Neural cell (in vitro differentiated cells): ENCODE data around the gene CKAP4. TPM values are rescaled to one million over a fixed set of nuclear protein-coding genes. Genes with fewer than 3 reads are reported as not detected.

Experiments
- H2AFZ ChIP-seq: fragments of 200-600, 300-800 bp; sonication (generic), shearing (Covaris generic); 2 replicates; pipeline ENCODE4 v1.6.0; 2014; ENCODE audit warnings: low read depth, mild to moderate bottlenecking, antibody characterized with exemption, low read length, moderate library complexity
- H3F3A ChIP-seq: fragments of 200-600 bp; shearing (Covaris generic); 2 replicates; pipeline ENCODE4 v1.6.1; 2016; ENCODE audit warnings: mild to moderate bottlenecking, moderate library complexity, mixed read lengths, antibody characterized with exemption, low read length; ENCODE audit not compliant: insufficient read depth, poor library complexity, severe bottlenecking
- H3K27ac ChIP-seq: fragments of 200-600, 300-800 bp; sonication (generic), shearing (Covaris generic); 2 replicates; pipeline ENCODE4 v1.5.1; 2014; ENCODE audit warnings: mild to moderate bottlenecking, low read length, moderate library complexity
- H3K27me3 ChIP-seq: fragments of 300-800, 200-600 bp; sonication (generic), shearing (Covaris generic); 2 replicates; pipeline ENCODE4 v1.6.0; 2014; ENCODE audit warnings: mild to moderate bottlenecking, low read depth, low read length, moderate library complexity; ENCODE audit not compliant: insufficient read depth
- H3K36me3 ChIP-seq: fragments of 300-800, 200-600 bp; sonication (generic), shearing (Covaris generic); 2 replicates; pipeline ENCODE4 v1.5.1; 2014; ENCODE audit warnings: mild to moderate bottlenecking, antibody characterized with exemption, low read length, moderate library complexity; ENCODE audit not compliant: insufficient read depth
- H3K4me2 ChIP-seq: fragments of 300-800, 200-600 bp; sonication (generic), shearing (Covaris generic); 2 replicates; pipeline ENCODE4 v1.6.0; 2014; ENCODE audit warnings: mild to moderate bottlenecking, low read length
- H3K4me3 ChIP-seq: fragments of 300-800, 200-600 bp; sonication (generic), shearing (Covaris generic); 2 replicates; pipeline ENCODE4 v1.5.1; 2014; ENCODE audit warnings: mild to moderate bottlenecking, low read length, moderate library complexity
- H3K79me2 ChIP-seq: fragments of 200-600 bp; shearing (Covaris generic); replicated peaks from 2 replicates; pipeline ENCODE4 v1.6.0; 2014; ENCODE audit warnings: mild to moderate bottlenecking, low read length, moderate library complexity; ENCODE audit not compliant: insufficient read depth
- H3K9ac ChIP-seq: fragments of 300-800, 200-600 bp; sonication (generic), shearing (Covaris generic); 2 replicates; pipeline ENCODE4 v1.6.1; 2016; ENCODE audit warnings: mild to moderate bottlenecking, low read length, mixed read lengths
- H3K9me2 ChIP-seq: fragments of 200-600 bp; shearing (Covaris generic); 2 replicates; pipeline ENCODE4 v1.6.1; 2016; ENCODE audit warnings: mild to moderate bottlenecking, low read length, mixed read lengths; ENCODE audit not compliant: insufficient read depth
- H3K9me3 ChIP-seq: fragments of 200-600, 300-800 bp; sonication (generic), shearing (Covaris generic); 2 replicates; pipeline ENCODE4 v1.6.1; 2016; ENCODE audit warnings: mild to moderate bottlenecking, mixed run types, low read length, moderate library complexity, mixed read lengths
- H4K20me1 ChIP-seq: fragments of 200-600 bp; shearing (Covaris generic); 2 replicates; pipeline ENCODE4 v1.6.1; 2016; ENCODE audit warnings: mild to moderate bottlenecking, mixed run types; ENCODE audit not compliant: insufficient read depth
- CTCF ChIP-seq: fragments of 450-650 bp; IDR thresholded peaks from 2 replicates; pipeline ENCODE4 v1.5.1; 2014; ENCODE audit warnings: antibody characterized with exemption, mild to moderate bottlenecking, moderate library complexity; ENCODE audit not compliant: poor library complexity, severe bottlenecking
- EP300 ChIP-seq: fragments of 450-650 bp; conservative IDR thresholded peaks from 2 replicates; pipeline ENCODE4 v1.6.1; 2014; ENCODE audit warnings: antibody characterized with exemption, mild to moderate bottlenecking, moderate library complexity; ENCODE audit not compliant: poor library complexity, severe bottlenecking
- EZH2 ChIP-seq: fragments of 200-600, 300-800 bp; shearing (Covaris generic), sonication (generic); IDR thresholded peaks from 2 replicates; pipeline ENCODE4 v1.6.1; 2014; ENCODE audit warnings: antibody characterized with exemption, low read length, borderline replicate concordance, mild to moderate bottlenecking; ENCODE audit not compliant: insufficient read depth, poor library complexity, severe bottlenecking
- MXI1 ChIP-seq: fragments of 450-650 bp; conservative IDR thresholded peaks from 2 replicates; pipeline ENCODE4 v1.6.1; 2014; ENCODE audit warnings: antibody characterized with exemption, mild to moderate bottlenecking; ENCODE audit not compliant: poor library complexity, severe bottlenecking
- POLR2AphosphoS5 ChIP-seq: IDR thresholded peaks from 2 replicates; pipeline ENCODE4 v1.6.1; 2012
- RAD21 ChIP-seq: fragments of 450-650 bp; conservative IDR thresholded peaks from 2 replicates; pipeline ENCODE4 v1.6.1; 2014; ENCODE audit warnings: antibody characterized with exemption, mild to moderate bottlenecking, moderate library complexity
- REST ChIP-seq: IDR thresholded peaks from 2 replicates; pipeline ENCODE4 v1.6.1; 2012; ENCODE audit warnings: borderline replicate concordance
- SMC3 ChIP-seq: fragments of 450-650 bp; conservative IDR thresholded peaks from 2 replicates; pipeline ENCODE4 v1.6.1; 2014; ENCODE audit warnings: antibody characterized with exemption, mild to moderate bottlenecking, moderate library complexity; ENCODE audit not compliant: poor library complexity
- TAF1 ChIP-seq: IDR thresholded peaks from 2 replicates; pipeline ENCODE4 v1.6.1; 2012; ENCODE audit warnings: low read depth
- polyA plus RNA-seq: library from polyadenylated mRNA; depleted of rRNA; stranded (reverse); fragments of >200 nt; gene quantifications from 2 replicates; pipeline ENCODE4 v1.2.3, GENCODE V29; 2014

Gene CKAP4
- polyA plus RNA-seq, 1 donor from 2014 or later, result 50.0 TPM

GRCh38 chr12:106274012-106274411 lies 26.2 kb upstream of the CKAP4 start:
- Histone ChIP-seq H3K36me3 (no peaks in the 10 kb centered on the region), H4K20me1 (no peaks in the 10 kb centered on the region), H2AFZ (no peak overlapping the region), H3F3A (no peaks in the 10 kb centered on the region), H3K9ac (no peak overlapping the region), H3K4me3 (no peak overlapping the region), H3K9me2 (no peaks in the 10 kb centered on the region), H3K4me2 (no peak overlapping the region), H3K9me3 (no peaks in the 10 kb centered on the region), H3K27ac (no peak overlapping the region), H3K79me2 (no peaks in the 10 kb centered on the region), H3K27me3 (no peaks in the 10 kb centered on the region)
- TF ChIP-seq MXI1, result no peak
- TF ChIP-seq EZH2, result no peak
- no peak for TF ChIP-seq RAD21
- no peak for TF ChIP-seq POLR2AphosphoS5
- TF ChIP-seq CTCF, result no peak
- no peak for TF ChIP-seq SMC3
- no peak for TF ChIP-seq REST
- no peak for TF ChIP-seq EP300
- TF ChIP-seq TAF1, result no peak

GRCh38 chr12:106273491-106273890 lies 25.7 kb upstream of the CKAP4 start:
- no peak overlapping the region for H3K4me2 ChIP-seq
- H2AFZ ChIP-seq, result no peak overlapping the region
- TF ChIP-seq RAD21 (no peak), EZH2 (no peak), POLR2AphosphoS5 (no peak), TAF1 (no peak)
- no peak overlapping the region for H3K9ac ChIP-seq
- no peaks in the 10 kb centered on the region for H3K79me2 ChIP-seq
- H4K20me1 ChIP-seq, result no peaks in the 10 kb centered on the region
- no peaks in the 10 kb centered on the region for H3K36me3 ChIP-seq
- no peaks in the 10 kb centered on the region for H3K9me3 ChIP-seq
- no peaks in the 10 kb centered on the region for H3K27me3 ChIP-seq
- H3K9me2 ChIP-seq, result no peaks in the 10 kb centered on the region
- no peak overlapping the region for H3K4me3 ChIP-seq
- no peak overlapping the region for H3K27ac ChIP-seq
- H3F3A ChIP-seq, result no peaks in the 10 kb centered on the region
